Keratinocyte (primary cell): Measurements from ENCODE around the gene GUK1. TPM values are rescaled to one million over a fixed set of nuclear protein-coding genes. Genes with fewer than 3 reads are reported as not detected.

Experiments used
- DNase-seq: peaks from one replicate; pipeline ENCODE4 v3.0.0-alpha.2; 2011; ENCODE audit warnings: low read depth, missing footprints, low spot score
- FAIRE-seq: peaks from 2 replicates; lab custom pipeline; 2011; peaks lifted over from hg19 to GRCh38; lab: Jason Lieb, UNC
- H2AFZ ChIP-seq: 2 replicates; pipeline ENCODE4 v1.6.0; 2012; ENCODE audit warnings: low read length, control low read depth, inconsistent platforms; ENCODE audit not compliant: control insufficient read depth
- H3K27ac ChIP-seq: 2 replicates; pipeline ENCODE4 v1.5.1; 2011; ENCODE audit warnings: low read length; ENCODE audit not compliant: control insufficient read depth, insufficient read depth
- H3K27me3 ChIP-seq: 3 replicates; pipeline ENCODE4 v1.6.0; 2011; ENCODE audit warnings: low read length; ENCODE audit not compliant: control insufficient read depth, insufficient read depth; ENCODE audit errors: extremely low read depth
- H3K36me3 ChIP-seq, 2 experiments: 2 replicates in 1 of 2; 3 replicates in 1 of 2; pipeline ENCODE4 v1.5.1; 2011; ENCODE audit warnings: low read length in 2 of 2, mild to moderate bottlenecking in 1 of 2; ENCODE audit not compliant: control insufficient read depth in 2 of 2, insufficient read depth in 2 of 2; ENCODE audit errors: extremely low read depth in 1 of 2
- H3K4me1 ChIP-seq: 3 replicates; pipeline ENCODE4 v1.5.1; 2011; ENCODE audit warnings: low read length; ENCODE audit not compliant: control insufficient read depth, insufficient read depth; ENCODE audit errors: extremely low read depth
- H3K4me2 ChIP-seq: 3 replicates; pipeline ENCODE4 v1.6.0; 2011; ENCODE audit warnings: low read depth, low read length; ENCODE audit not compliant: control insufficient read depth, insufficient read depth; ENCODE audit errors: extremely low read depth
- H3K4me3 ChIP-seq, 3 experiments: fragments of 200-600 bp in 1 of 3; sonication (generic) in 1 of 3; 2 replicates in 2 of 3; 3 replicates in 1 of 3; pipeline ENCODE4 v1.5.1; 2011 to 2016; ENCODE audit warnings: low read length in 3 of 3, mild to moderate bottlenecking in 3 of 3, control low read depth in 2 of 3, inconsistent platforms in 1 of 3, low read depth in 1 of 3, mixed read lengths in 1 of 3, mixed run types in 1 of 3, moderate library complexity in 1 of 3; ENCODE audit not compliant: control insufficient read depth in 2 of 3, insufficient read depth in 2 of 3; ENCODE audit errors: extremely low read depth in 1 of 3
- H3K79me2 ChIP-seq: 2 replicates; pipeline ENCODE4 v1.6.0; 2012; ENCODE audit warnings: low read length; ENCODE audit not compliant: control insufficient read depth, insufficient read depth
- H3K9ac ChIP-seq: 3 replicates; pipeline ENCODE4 v1.6.0; 2011; ENCODE audit warnings: low read length; ENCODE audit not compliant: control insufficient read depth, insufficient read depth; ENCODE audit errors: extremely low read depth
- H3K9me1 ChIP-seq: 3 replicates; pipeline ENCODE4 v1.6.0; 2011; ENCODE audit warnings: low read length; ENCODE audit not compliant: control insufficient read depth, insufficient read depth; ENCODE audit errors: extremely low read depth
- H3K9me3 ChIP-seq: 2 replicates; pipeline ENCODE4 v1.5.1; 2012; ENCODE audit warnings: low read depth, low read length; ENCODE audit not compliant: control insufficient read depth
- H4K20me1 ChIP-seq: 3 replicates; pipeline ENCODE4 v1.6.0; 2011; ENCODE audit warnings: low read length; ENCODE audit not compliant: control insufficient read depth, insufficient read depth; ENCODE audit errors: extremely low read depth
- EZH2 ChIP-seq: IDR thresholded peaks from one replicate; pipeline ENCODE4 v1.6.1; 2012; ENCODE audit warnings: inconsistent platforms, mild to moderate bottlenecking, low read length, moderate library complexity
- dilution Hi-C: fragments of 300-500 bp; cut with MboI; formaldehyde crosslinking; loops from one replicate; pipeline ENCODE4 v1.7.0; 2020; ENCODE audit warnings: low sequenced_read_pairs; ENCODE audit not compliant: extremely low pct_ligation_motif_present
- polyA plus RNA-seq, 5 experiments: library from polyadenylated mRNA; depleted of rRNA in 3 of 5; stranded (reverse) in 3 of 5; stranded (forward) in 1 of 5; unstranded in 1 of 5; fragments of >200 nt; gene quantifications; 1 replicate in 1 of 5; 2 replicates in 3 of 5; 3 replicates in 1 of 5; pipeline versions ENCODE4 v1.2.1 to v1.2.3, GENCODE V29; 2011 to 2012; ENCODE audit warnings: missing spikeins in 2 of 5, low read depth in 1 of 5, low replicate concordance in 1 of 5
- TF ChIP-seq, protein P1 (sequence below), 3 experiments: IDR thresholded peaks in 1 of 3; conservative IDR thresholded peaks in 1 of 3; optimal IDR thresholded peaks in 1 of 3; 2 replicates in 2 of 3; 3 replicates in 1 of 3; pipeline versions ENCODE3 to v1.5.1; 2011; ENCODE audit warnings: low read length in 3 of 3, mild to moderate bottlenecking in 3 of 3, moderate library complexity in 2 of 3, control low read depth in 1 of 3, inconsistent platforms in 1 of 3; ENCODE audit not compliant: insufficient read depth in 2 of 3; ENCODE audit errors: extremely low read depth in 1 of 3

Gene GUK1
- polyA plus RNA-seq, 1 donor (not counting 4 experiments of a cell fraction or from before 2014, with no cell fraction given): 450 TPM

DNA sequence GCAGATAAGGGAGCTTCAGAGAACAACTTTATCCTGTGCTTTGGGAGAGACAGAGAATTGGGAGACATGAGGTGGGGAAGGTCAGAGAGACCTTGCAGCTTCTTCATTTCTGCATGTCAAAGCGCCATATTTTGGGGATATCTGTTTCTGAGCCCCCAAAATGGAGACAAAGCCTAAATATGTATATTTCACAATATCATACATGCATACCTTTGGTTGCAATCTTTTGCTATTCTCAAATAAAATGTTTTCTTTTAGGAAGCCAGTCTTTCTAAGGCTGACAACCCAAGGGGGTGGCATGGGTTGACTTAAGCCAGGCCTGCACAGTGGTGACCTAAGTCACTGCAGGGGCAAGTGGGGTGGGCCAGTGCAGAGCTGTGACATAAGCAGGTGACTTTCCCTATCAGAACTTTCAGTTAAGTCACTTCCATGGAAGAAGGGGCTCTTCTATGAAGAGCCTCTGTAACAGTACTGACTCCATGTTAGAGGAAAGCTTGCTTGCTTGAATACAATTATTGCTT, 17.1 kb upstream of the GUK1 start:
- Histone ChIP-seq H3K9me3 (no peaks in the 10 kb centered on the region), H3K79me2 (peaks cover 13% of the 10 kb centered on the region), H3K27ac (no peak overlapping the region), H2AFZ (no peak overlapping the region), H3K4me3 (no peak overlapping the region), H3K4me1 (peaks cover 22% of the 10 kb centered on the region), H3K27me3 (no peaks in the 10 kb centered on the region), H3K9ac (no peak overlapping the region), H3K4me2 (no peak overlapping the region), H3K9me1 (no peaks in the 10 kb centered on the region), H3K36me3 (no peaks in the 10 kb centered on the region), H4K20me1 (no peaks in the 10 kb centered on the region)
- TF ChIP-seq, protein P1, sequence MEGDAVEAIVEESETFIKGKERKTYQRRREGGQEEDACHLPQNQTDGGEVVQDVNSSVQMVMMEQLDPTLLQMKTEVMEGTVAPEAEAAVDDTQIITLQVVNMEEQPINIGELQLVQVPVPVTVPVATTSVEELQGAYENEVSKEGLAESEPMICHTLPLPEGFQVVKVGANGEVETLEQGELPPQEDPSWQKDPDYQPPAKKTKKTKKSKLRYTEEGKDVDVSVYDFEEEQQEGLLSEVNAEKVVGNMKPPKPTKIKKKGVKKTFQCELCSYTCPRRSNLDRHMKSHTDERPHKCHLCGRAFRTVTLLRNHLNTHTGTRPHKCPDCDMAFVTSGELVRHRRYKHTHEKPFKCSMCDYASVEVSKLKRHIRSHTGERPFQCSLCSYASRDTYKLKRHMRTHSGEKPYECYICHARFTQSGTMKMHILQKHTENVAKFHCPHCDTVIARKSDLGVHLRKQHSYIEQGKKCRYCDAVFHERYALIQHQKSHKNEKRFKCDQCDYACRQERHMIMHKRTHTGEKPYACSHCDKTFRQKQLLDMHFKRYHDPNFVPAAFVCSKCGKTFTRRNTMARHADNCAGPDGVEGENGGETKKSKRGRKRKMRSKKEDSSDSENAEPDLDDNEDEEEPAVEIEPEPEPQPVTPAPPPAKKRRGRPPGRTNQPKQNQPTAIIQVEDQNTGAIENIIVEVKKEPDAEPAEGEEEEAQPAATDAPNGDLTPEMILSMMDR (optimal IDR thresholded peaks at IDR 0.05 in 1 of 3, IDR thresholded peaks at IDR 0.05 in 1 of 3, conservative IDR thresholded peaks at IDR 0.05 in 1 of 3; ENCODE audit: extremely low read depth in 1 of 3, insufficient read depth in 2 of 3, low read length in 3 of 3): no peak
- no peak for FAIRE-seq
- dilution Hi-C loops: no loop called here
- no peak for DNase-seq

DNA sequence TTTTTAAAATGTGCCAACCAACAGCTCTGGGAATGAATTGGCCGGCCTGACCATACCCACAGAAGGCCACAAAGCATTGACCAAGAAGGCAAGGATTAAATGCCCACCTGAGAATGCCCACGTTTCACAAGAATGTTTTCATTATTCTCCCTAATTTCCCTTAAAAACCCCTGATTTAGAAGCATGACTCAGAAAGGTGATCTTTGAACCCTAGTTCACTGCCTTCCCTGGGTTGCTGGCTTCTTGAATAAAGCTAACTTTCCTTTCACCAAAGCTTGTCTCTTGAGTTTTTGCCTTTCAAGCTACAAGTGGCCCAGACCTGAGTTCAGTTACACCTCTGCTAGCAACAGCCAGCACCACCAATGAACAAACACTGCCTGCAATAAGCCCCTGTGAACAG, 16.6 kb upstream of the GUK1 start:
- FAIRE-seq: no peak
- dilution Hi-C loops: no loop called here
- DNase-seq: no peak

More for the DNA sequence above, 16.6 kb upstream of the GUK1 start:
- H3K4me3 ChIP-seq: no peak overlapping the region
- TF ChIP-seq EZH2: no peak
- TF ChIP-seq, protein P1 (optimal IDR thresholded peaks at IDR 0.05 in 1 of 3, IDR thresholded peaks at IDR 0.05 in 1 of 3, conservative IDR thresholded peaks at IDR 0.05 in 1 of 3; ENCODE audit: extremely low read depth in 1 of 3, insufficient read depth in 2 of 3, low read length in 3 of 3): no peak
- H3K36me3 ChIP-seq: no peaks in the 10 kb centered on the region
- no peaks in the 10 kb centered on the region for H3K27me3 ChIP-seq
- no peak overlapping the region for H2AFZ ChIP-seq
- H3K4me2 ChIP-seq: no peak overlapping the region
- H4K20me1 ChIP-seq: no peaks in the 10 kb centered on the region
- H3K27ac ChIP-seq: no peak overlapping the region
- H3K9me1 ChIP-seq: no peaks in the 10 kb centered on the region
- H3K4me1 ChIP-seq: peaks cover 22% of the 10 kb centered on the region
- no peak overlapping the region for H3K9ac ChIP-seq
- peaks cover 12% of the 10 kb centered on the region for H3K79me2 ChIP-seq
- H3K9me3 ChIP-seq: no peaks in the 10 kb centered on the region
